GM12878 (cell line): ENCODE measurements around the gene CTXN1. TPM values are rescaled to one million over a fixed set of nuclear protein-coding genes. Genes with fewer than 3 reads are reported as not detected.

ENCODE experiments used
- BACH1 ChIP-seq: fragments of 450-650 bp; IDR thresholded peaks from 2 replicates; pipeline ENCODE4 v1.6.1; 2017; ENCODE audit warnings: mild to moderate bottlenecking, borderline replicate concordance
- BHLHE40 ChIP-seq, 2 experiments: fragments of 450-650 bp in 1 of 2; IDR thresholded peaks; 2 replicates each; pipeline ENCODE4 v1.6.1; 2011 to 2017; ENCODE audit warnings: low read depth in 2 of 2, borderline replicate concordance in 1 of 2, improper control_type of control experiment in 1 of 2, low read length in 1 of 2, mild to moderate bottlenecking in 1 of 2
- BMI1 ChIP-seq: fragments of 450-650 bp; IDR thresholded peaks from 2 replicates; pipeline ENCODE4 v1.6.1; 2016; ENCODE audit warnings: mild to moderate bottlenecking, moderate library complexity, borderline replicate concordance
- BRCA1 ChIP-seq: IDR thresholded peaks from 2 replicates; pipeline ENCODE4 v1.6.1; 2011; ENCODE audit warnings: low read depth, low read length, improper control_type of control experiment
- CBX5 ChIP-seq: sonication (generic); IDR thresholded peaks from 2 replicates; pipeline ENCODE4 v1.6.1; 2016; ENCODE audit warnings: low read depth, moderate library complexity, mild to moderate bottlenecking, inconsistent platforms
- KDM1A ChIP-seq: fragments of 200-600 bp; sonication (generic); IDR thresholded peaks from 2 replicates; pipeline ENCODE4 v1.6.1; 2016; ENCODE audit warnings: borderline replicate concordance
- MEF2B ChIP-seq: fragments of 450-650 bp; IDR thresholded peaks from 2 replicates; pipeline ENCODE4 v1.6.1; 2018; ENCODE audit warnings: mild to moderate bottlenecking, moderate library complexity; ENCODE audit not compliant: partially characterized antibody, poor library complexity, severe bottlenecking
- MTA2 ChIP-seq: fragments of 450-650 bp; IDR thresholded peaks from 2 replicates; pipeline ENCODE4 v1.6.1; 2016; ENCODE audit warnings: low read depth, mild to moderate bottlenecking, moderate library complexity
- MYC ChIP-seq: IDR thresholded peaks from 2 replicates; pipeline ENCODE4 v1.6.1; 2011; ENCODE audit warnings: mild to moderate bottlenecking, low read length, moderate library complexity, inconsistent platforms; ENCODE audit not compliant: insufficient read depth, insufficient replicate concordance, insufficient read length, severe bottlenecking
- PAX8 ChIP-seq: fragments of 450-650 bp; IDR thresholded peaks from 2 replicates; pipeline ENCODE4 v1.6.1; 2017; ENCODE audit warnings: mild to moderate bottlenecking, moderate library complexity
- POLR2A ChIP-seq: IDR thresholded peaks from 2 replicates; pipeline ENCODE4 v1.6.1; 2011; ENCODE audit warnings: low read depth, mild to moderate bottlenecking, low read length
- POLR2AphosphoS5 ChIP-seq: IDR thresholded peaks from 2 replicates; pipeline ENCODE4 v1.6.1; 2011; ENCODE audit warnings: mild to moderate bottlenecking, low read length, inconsistent platforms
- POU2F2 ChIP-seq: IDR thresholded peaks from 3 replicates; pipeline ENCODE4 v1.6.1; 2011; ENCODE audit warnings: low read depth, mild to moderate bottlenecking, low read length, borderline replicate concordance
- SMAD1 ChIP-seq: fragments of 450-650 bp; IDR thresholded peaks from 2 replicates; pipeline ENCODE4 v1.6.1; 2018; ENCODE audit warnings: mild to moderate bottlenecking, low read depth; ENCODE audit not compliant: partially characterized antibody
- STAT1 ChIP-seq: fragments of 450-650 bp; conservative IDR thresholded peaks from 2 replicates; pipeline ENCODE4 v1.6.1; 2014; ENCODE audit warnings: antibody characterized with exemption, mild to moderate bottlenecking
- SUZ12 ChIP-seq: fragments of 200-600 bp; sonication (generic); IDR thresholded peaks from one replicate; pipeline ENCODE4 v1.6.1; 2018; ENCODE audit warnings: antibody characterized with exemption, mild to moderate bottlenecking; ENCODE audit not compliant: unreplicated experiment
- TCF3 ChIP-seq: IDR thresholded peaks from 2 replicates; pipeline ENCODE4 v1.6.1; 2012; ENCODE audit warnings: low read depth, mild to moderate bottlenecking, low read length, borderline replicate concordance; ENCODE audit not compliant: insufficient read depth
- TCF7 ChIP-seq: IDR thresholded peaks from 2 replicates; pipeline ENCODE4 v1.6.1; 2014; ENCODE audit warnings: antibody characterized with exemption, borderline replicate concordance
- ZZZ3 ChIP-seq: IDR thresholded peaks from 2 replicates; pipeline ENCODE4 v1.6.1; 2011; ENCODE audit warnings: low read depth; ENCODE audit not compliant: control insufficient read depth, insufficient read length
- polyA plus RNA-seq, 11 experiments: library from polyadenylated mRNA; depleted of rRNA in 4 of 11; unstranded in 6 of 11; stranded (reverse) in 5 of 11; fragments of >200 nt; fragmentation: Nextera tagmentation in 4 of 11; fragmentation: Illumina TruSeq in 1 of 11; extraction: Ambion mirVana in 4 of 11; extraction: Trizol in 1 of 11; gene quantifications; 1 replicate in 1 of 11; 2 replicates in 10 of 11; pipeline versions ENCODE4 v1.2.1 to v1.2.3, GENCODE V29; 2011 to 2016; ENCODE audit warnings: inconsistent platforms in 2 of 11, missing spikeins in 2 of 11, low read depth in 1 of 11
- total RNA-seq, 4 experiments: library from RNA; depleted of rRNA in 3 of 4; stranded (reverse); fragments of >200 nt in 3 of 4; fragmentation: Illumina TruSeq in 1 of 4; extraction: Trizol in 1 of 4; gene quantifications; 2 replicates each; pipeline versions ENCODE4 v1.2.1 to v1.2.3, GENCODE V29; 2013 to 2021
- TF ChIP-seq, protein P1 (sequence below): IDR thresholded peaks from 2 replicates; pipeline ENCODE4 v1.6.1; 2011; ENCODE audit warnings: low read depth, low read length, improper control_type of control experiment, borderline replicate concordance
- TF ChIP-seq, protein P2 (sequence below): IDR thresholded peaks from 2 replicates; pipeline ENCODE4 v1.6.1; 2012; ENCODE audit warnings: improper control_type of control experiment, low read depth, low read length; ENCODE audit not compliant: insufficient replicate concordance
- TF ChIP-seq, protein P3 (sequence below): fragments of 450-650 bp; IDR thresholded peaks from 2 replicates; pipeline ENCODE4 v1.6.1; 2017; ENCODE audit warnings: mild to moderate bottlenecking, low read depth, inconsistent platforms; ENCODE audit not compliant: poor library complexity, severe bottlenecking

CTXN1 gene
- total and polyA plus RNA-seq, 10 of the 15 experiments (the other 5 are each of a cell fraction or from before 2014, with no cell fraction given), result 0.04 to 1.0 (median 0.38) TPM; not detected in 4

DNA sequence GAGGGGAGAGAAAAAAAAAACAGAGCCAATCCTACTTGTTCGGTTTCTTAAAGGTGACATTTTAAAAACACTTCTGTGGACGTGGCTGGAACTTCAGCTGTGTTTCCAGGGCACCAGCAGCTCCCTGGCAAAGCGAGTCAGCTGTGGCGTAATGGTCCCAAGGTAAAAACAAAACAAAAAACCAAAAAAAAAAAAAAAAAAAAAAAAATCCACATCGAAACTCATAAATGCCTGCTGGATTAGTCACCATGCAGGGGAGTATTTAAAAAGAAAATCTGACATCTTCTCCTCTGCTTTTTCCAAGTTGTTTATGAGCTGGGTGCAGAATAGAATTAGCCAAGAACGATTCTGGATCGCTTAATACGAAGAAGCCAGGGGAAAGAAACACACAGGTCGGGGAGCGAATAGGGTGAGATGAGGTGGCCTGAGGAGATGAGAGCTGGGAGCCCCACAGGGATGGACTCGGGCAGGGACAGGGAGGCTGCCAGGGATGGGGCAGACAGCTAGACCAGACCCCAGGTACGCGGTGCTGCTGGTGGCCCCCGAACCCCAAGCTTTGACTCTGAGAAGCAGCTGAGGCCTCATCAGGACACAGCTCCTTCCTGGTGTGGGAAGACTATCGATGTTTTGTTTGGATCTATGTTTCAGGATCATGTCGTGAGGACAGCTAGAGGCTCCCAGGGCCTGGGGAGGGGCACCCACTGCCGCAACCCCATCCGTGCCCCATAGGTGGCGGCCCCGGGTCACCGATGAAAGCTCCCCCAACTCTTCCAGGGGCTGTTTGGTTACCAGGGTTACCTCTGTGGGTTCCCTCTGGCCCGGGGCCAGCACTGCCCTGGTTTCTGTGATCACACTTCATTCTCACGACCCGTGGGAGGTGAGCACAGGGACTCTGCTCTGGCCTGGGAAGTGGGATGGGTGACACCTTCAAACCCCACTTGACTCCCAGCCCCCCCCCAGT lies 3.1 kb upstream of the CTXN1 start (continued):
- TF ChIP-seq, protein P1, sequence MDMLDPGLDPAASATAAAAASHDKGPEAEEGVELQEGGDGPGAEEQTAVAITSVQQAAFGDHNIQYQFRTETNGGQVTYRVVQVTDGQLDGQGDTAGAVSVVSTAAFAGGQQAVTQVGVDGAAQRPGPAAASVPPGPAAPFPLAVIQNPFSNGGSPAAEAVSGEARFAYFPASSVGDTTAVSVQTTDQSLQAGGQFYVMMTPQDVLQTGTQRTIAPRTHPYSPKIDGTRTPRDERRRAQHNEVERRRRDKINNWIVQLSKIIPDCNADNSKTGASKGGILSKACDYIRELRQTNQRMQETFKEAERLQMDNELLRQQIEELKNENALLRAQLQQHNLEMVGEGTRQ, result no peak
- TF ChIP-seq, protein P2, sequence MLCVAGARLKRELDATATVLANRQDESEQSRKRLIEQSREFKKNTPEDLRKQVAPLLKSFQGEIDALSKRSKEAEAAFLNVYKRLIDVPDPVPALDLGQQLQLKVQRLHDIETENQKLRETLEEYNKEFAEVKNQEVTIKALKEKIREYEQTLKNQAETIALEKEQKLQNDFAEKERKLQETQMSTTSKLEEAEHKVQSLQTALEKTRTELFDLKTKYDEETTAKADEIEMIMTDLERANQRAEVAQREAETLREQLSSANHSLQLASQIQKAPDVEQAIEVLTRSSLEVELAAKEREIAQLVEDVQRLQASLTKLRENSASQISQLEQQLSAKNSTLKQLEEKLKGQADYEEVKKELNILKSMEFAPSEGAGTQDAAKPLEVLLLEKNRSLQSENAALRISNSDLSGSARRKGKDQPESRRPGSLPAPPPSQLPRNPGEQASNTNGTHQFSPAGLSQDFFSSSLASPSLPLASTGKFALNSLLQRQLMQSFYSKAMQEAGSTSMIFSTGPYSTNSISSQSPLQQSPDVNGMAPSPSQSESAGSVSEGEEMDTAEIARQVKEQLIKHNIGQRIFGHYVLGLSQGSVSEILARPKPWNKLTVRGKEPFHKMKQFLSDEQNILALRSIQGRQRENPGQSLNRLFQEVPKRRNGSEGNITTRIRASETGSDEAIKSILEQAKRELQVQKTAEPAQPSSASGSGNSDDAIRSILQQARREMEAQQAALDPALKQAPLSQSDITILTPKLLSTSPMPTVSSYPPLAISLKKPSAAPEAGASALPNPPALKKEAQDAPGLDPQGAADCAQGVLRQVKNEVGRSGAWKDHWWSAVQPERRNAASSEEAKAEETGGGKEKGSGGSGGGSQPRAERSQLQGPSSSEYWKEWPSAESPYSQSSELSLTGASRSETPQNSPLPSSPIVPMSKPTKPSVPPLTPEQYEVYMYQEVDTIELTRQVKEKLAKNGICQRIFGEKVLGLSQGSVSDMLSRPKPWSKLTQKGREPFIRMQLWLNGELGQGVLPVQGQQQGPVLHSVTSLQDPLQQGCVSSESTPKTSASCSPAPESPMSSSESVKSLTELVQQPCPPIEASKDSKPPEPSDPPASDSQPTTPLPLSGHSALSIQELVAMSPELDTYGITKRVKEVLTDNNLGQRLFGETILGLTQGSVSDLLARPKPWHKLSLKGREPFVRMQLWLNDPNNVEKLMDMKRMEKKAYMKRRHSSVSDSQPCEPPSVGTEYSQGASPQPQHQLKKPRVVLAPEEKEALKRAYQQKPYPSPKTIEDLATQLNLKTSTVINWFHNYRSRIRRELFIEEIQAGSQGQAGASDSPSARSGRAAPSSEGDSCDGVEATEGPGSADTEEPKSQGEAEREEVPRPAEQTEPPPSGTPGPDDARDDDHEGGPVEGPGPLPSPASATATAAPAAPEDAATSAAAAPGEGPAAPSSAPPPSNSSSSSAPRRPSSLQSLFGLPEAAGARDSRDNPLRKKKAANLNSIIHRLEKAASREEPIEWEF, result no peak
- TF ChIP-seq MEF2B (peak; percentile 46), PAX8 (no peak), BMI1 (peak; percentile 61; the same call in 1 of the 2 replicates), BACH1 (no peak), BHLHE40 (IDR thresholded peaks at IDR 0.05; ENCODE audit: borderline replicate concordance in 1 of 2, low read depth in 2 of 2, low read length in 1 of 2) (peak; percentile 25 to 50; a peak in 1 of 4 replicates), POLR2AphosphoS5 (peak; percentile 53; the same call in 1 of the 2 replicates), BRCA1 (no peak), SUZ12 (no peak), POLR2A (no peak), SMAD1 (peak; percentile 88), POU2F2 (no peak), KDM1A (no peak), STAT1 (no peak), TCF3 (no peak), CBX5 (no peak), ZZZ3 (no peak), TCF7 (no peak), MYC (no peak), MTA2 (no peak)
- TF ChIP-seq, protein P3, sequence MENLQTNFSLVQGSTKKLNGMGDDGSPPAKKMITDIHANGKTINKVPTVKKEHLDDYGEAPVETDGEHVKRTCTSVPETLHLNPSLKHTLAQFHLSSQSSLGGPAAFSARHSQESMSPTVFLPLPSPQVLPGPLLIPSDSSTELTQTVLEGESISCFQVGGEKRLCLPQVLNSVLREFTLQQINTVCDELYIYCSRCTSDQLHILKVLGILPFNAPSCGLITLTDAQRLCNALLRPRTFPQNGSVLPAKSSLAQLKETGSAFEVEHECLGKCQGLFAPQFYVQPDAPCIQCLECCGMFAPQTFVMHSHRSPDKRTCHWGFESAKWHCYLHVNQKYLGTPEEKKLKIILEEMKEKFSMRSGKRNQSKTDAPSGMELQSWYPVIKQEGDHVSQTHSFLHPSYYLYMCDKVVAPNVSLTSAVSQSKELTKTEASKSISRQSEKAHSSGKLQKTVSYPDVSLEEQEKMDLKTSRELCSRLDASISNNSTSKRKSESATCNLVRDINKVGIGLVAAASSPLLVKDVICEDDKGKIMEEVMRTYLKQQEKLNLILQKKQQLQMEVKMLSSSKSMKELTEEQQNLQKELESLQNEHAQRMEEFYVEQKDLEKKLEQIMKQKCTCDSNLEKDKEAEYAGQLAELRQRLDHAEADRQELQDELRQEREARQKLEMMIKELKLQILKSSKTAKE, result no peak
